Fibroblast of skin of right quadriceps (primary cell): ENCODE measurements around the gene MAP4K4.
"Not testable (repeated sequence)": the region's sequence is repeated elsewhere in the genome, so short reads cannot be mapped to it uniquely, and the experiment has no call there.

Source experiments
- DNase-seq: peaks from one replicate; pipeline ENCODE4 v3.0.0-alpha.2; 2013

Gene MAP4K4

GRCh38 chr2:101881131-101881530, 183.6 kb downstream of the MAP4K4 start:
- peak; percentile 31 for DNase-seq

GRCh38 chr2:101882769-101883307, 185.3 kb downstream of the MAP4K4 start:
- DNase-seq: no peak

- DNase-seq: peak; percentile 51
Observed at GRCh38 chr2:101883860-101884259, 186.4 kb downstream of the MAP4K4 start.

- DNase-seq: no peak
Observed at GRCh38 chr2:101884423-101884822, 186.9 kb downstream of the MAP4K4 start.

GRCh38 chr2:101887328-101887727, 189.8 kb downstream of the MAP4K4 start:
- DNase-seq: peak; percentile 40

- no peak for DNase-seq
Observed at GRCh38 chr2:101889460-101890098, 192.1 kb downstream of the MAP4K4 start.

GRCh38 chr2:101892377-101892776, 194.9 kb downstream of the MAP4K4 start:
- DNase-seq: no peak

- DNase-seq: no peak
Observed at GRCh38 chr2:101893681-101894381, 196.3 kb downstream of the MAP4K4 start.

- no peak for DNase-seq
Observed at GRCh38 chr2:101895039-101895438, 197.5 kb downstream of the MAP4K4 start.

GRCh38 chr2:101895819-101896322, 198.4 kb downstream of the MAP4K4 start:
- no peak for DNase-seq

- no peak for DNase-seq
Observed at GRCh38 chr2:101897301-101897700, 199.8 kb downstream of the MAP4K4 start.

GRCh38 chr2:101899265-101899664, 201.8 kb downstream of the MAP4K4 start:
- DNase-seq: no peak

- no peak for DNase-seq
Observed at GRCh38 chr2:101899871-101900270, 202.4 kb downstream of the MAP4K4 start.

- no peak for DNase-seq
Observed at GRCh38 chr2:101900375-101900774, 202.9 kb downstream of the MAP4K4 start.

- DNase-seq: no peak
Observed at GRCh38 chr2:101901241-101901640, 203.7 kb downstream of the MAP4K4 start.

GRCh38 chr2:101902169-101902568, 204.7 kb downstream of the MAP4K4 start:
- DNase-seq: no peak

- no peak for DNase-seq
Observed at GRCh38 chr2:101904916-101905315, 207.4 kb downstream of the MAP4K4 start.

- no peak for DNase-seq
Observed at GRCh38 chr2:101905746-101906336, 208.3 kb downstream of the MAP4K4 start.

- DNase-seq: no peak
Observed at GRCh38 chr2:101909760-101910159, 212.3 kb downstream of the MAP4K4 start.

GRCh38 chr2:101912545-101912944, 215.0 kb downstream of the MAP4K4 start:
- DNase-seq: no peak

GRCh38 chr2:101921319-101921952, 223.9 kb downstream of the MAP4K4 start:
- no peak for DNase-seq

- no peak for DNase-seq
Observed at GRCh38 chr2:101921953-101922325, 224.4 kb downstream of the MAP4K4 start.

- not testable (repeated sequence) for DNase-seq
Observed at GRCh38 chr2:101924311-101924710, 226.8 kb downstream of the MAP4K4 start.
